HG03103 (cell line): Measurements from ENCODE around the gene CMIP.
"Not testable (repeated sequence)": the region's sequence is repeated elsewhere in the genome, so short reads cannot be mapped to it uniquely, and the experiment has no call there.

Source experiments
- ATAC-seq: cut with Tn5 transposase; IDR thresholded peaks from one replicate; pipeline ENCODE4 v1.9.1; 2021; ENCODE audit warnings: low read depth; ENCODE audit not compliant: unreplicated experiment

The CMIP gene

GRCh38 chr16:81720973-81721906 is 276.6 kb downstream of the CMIP start:
- no peak for ATAC-seq

- ATAC-seq, result peak; percentile 62
Observed at GRCh38 chr16:81723098-81723723, 278.6 kb downstream of the CMIP start.

- ATAC-seq, result no peak
Observed at GRCh38 chr16:81728435-81728834, 283.8 kb downstream of the CMIP start.

GRCh38 chr16:81729451-81729850 is 284.8 kb downstream of the CMIP start:
- no peak for ATAC-seq

GRCh38 chr16:81730090-81731051 is 285.8 kb downstream of the CMIP start:
- ATAC-seq, result peak; percentile 69

GRCh38 chr16:81731649-81732048 is 287.0 kb downstream of the CMIP start:
- no peak for ATAC-seq

GRCh38 chr16:81732699-81733098 is 288.1 kb downstream of the CMIP start:
- ATAC-seq, result no peak

GRCh38 chr16:81733295-81733694 is 288.7 kb downstream of the CMIP start:
- ATAC-seq, result no peak

- no peak for ATAC-seq
Observed at GRCh38 chr16:81734632-81735434, 290.2 kb downstream of the CMIP start.

GRCh38 chr16:81737885-81738536 is 293.4 kb downstream of the CMIP start:
- peak; percentile 52 for ATAC-seq

GRCh38 chr16:81738783-81739496 is 294.3 kb downstream of the CMIP start:
- ATAC-seq, result peak; percentile 39

GRCh38 chr16:81739503-81739902 is 294.9 kb downstream of the CMIP start:
- ATAC-seq, result no peak

- peak; percentile 66 for ATAC-seq
Observed at GRCh38 chr16:81740169-81740568, 295.6 kb downstream of the CMIP start.

- ATAC-seq, result not testable (repeated sequence)
Observed at GRCh38 chr16:81741430-81741770, 296.8 kb downstream of the CMIP start.

- ATAC-seq, result no peak
Observed at GRCh38 chr16:81744385-81744784, 299.8 kb downstream of the CMIP start.

GRCh38 chr16:81744911-81745310 is 300.3 kb downstream of the CMIP start:
- ATAC-seq, result no peak

GRCh38 chr16:81745704-81746558 is 301.3 kb downstream of the CMIP start:
- peak; percentile 47 for ATAC-seq

- ATAC-seq, result no peak
Observed at GRCh38 chr16:81746566-81746965, 302.0 kb downstream of the CMIP start.
